Epithelial cell of proximal tubule (primary cell): Measurements from ENCODE around the gene CAMK2G. TPM values are rescaled to one million over a fixed set of nuclear protein-coding genes. Genes with fewer than 3 reads are reported as not detected.

Experiments used
- DNase-seq: peaks from one replicate; pipeline ENCODE4 v3.0.0-alpha.2; 2011; ENCODE audit warnings: low read depth
- H3K4me3 ChIP-seq: 2 replicates; pipeline ENCODE4 v1.5.1; 2011; ENCODE audit warnings: low read depth, mild to moderate bottlenecking, low read length
- total RNA-seq: library from RNA; depleted of rRNA; stranded (reverse); fragments of >200 nt; gene quantifications from 2 replicates; pipeline ENCODE4 v1.2.3, GENCODE V29; 2015
- TF ChIP-seq, protein P1 (sequence below): conservative IDR thresholded peaks from 2 replicates; pipeline ENCODE4 v1.5.1; 2012; ENCODE audit warnings: low read depth, mild to moderate bottlenecking, low read length

CAMK2G gene
- total RNA-seq, 1 donor from 2014 or later, result 15.2 TPM

DNA sequence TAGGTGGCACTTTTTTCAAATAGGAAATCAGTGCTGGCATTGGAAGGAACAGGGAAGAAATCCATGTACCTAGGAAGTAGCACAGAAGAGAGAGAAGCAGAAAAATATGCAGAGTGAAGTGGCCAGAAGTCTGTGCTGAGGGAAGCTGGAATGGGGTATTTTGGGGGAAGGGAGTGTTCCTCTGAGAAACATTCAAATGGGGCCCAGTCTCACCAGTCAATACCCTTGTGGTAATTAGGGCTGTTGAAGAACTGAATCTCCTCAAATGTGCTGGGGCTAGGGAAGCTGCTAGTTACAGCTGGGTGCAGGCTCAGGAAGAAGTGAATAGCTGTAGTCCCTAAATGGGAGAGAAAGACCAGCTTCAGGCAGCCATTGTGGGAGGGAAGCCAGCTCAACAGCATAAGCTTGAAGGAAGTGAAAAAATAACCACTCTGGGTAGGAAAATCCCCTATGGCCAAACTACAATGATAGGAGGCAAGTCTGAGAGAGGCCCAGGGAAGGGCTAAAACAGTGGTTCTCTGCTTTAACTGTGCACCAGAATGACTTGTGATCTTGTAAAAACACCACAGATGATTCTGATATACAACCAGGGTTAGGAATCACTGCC lies 70.6 kb downstream of the CAMK2G start:
- DNase-seq, result no peak
- TF ChIP-seq, protein P1, sequence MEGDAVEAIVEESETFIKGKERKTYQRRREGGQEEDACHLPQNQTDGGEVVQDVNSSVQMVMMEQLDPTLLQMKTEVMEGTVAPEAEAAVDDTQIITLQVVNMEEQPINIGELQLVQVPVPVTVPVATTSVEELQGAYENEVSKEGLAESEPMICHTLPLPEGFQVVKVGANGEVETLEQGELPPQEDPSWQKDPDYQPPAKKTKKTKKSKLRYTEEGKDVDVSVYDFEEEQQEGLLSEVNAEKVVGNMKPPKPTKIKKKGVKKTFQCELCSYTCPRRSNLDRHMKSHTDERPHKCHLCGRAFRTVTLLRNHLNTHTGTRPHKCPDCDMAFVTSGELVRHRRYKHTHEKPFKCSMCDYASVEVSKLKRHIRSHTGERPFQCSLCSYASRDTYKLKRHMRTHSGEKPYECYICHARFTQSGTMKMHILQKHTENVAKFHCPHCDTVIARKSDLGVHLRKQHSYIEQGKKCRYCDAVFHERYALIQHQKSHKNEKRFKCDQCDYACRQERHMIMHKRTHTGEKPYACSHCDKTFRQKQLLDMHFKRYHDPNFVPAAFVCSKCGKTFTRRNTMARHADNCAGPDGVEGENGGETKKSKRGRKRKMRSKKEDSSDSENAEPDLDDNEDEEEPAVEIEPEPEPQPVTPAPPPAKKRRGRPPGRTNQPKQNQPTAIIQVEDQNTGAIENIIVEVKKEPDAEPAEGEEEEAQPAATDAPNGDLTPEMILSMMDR, result no peak
- H3K4me3 ChIP-seq, result no peak overlapping the region

DNA sequence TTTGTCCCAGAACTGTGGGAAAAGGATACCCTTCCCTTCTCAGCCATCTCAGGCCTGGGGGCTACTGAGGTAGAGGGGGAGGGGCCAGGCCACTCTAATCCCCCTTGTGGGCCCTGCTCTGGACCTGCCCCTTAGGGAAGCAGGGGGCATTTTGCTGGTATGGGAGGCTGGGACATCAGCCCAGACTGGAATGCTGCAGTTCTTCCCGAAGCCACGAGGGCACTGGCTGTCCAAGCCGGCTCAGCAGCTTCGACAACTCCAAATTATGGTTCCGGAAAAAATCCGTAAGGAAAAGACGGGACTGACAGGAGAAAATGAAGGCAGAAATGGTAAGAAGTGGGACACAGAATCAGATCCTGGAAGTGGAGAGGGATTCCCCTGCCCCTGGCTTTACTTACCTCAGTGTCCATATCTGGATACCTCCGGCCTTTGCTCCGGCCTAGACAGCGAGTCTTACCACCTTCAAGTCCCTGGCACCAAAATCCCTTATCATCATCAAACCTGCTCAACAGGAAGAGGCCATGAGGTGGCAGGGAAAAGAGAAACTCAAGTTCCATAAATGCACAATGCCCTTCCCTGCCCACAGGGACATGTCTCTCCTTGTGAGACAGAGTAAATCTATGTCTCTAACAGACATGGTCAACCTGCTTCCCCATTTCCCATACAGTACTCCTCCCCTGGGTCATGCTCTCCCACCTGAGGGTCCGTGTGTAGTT lies 71.9 kb downstream of the CAMK2G start:
- TF ChIP-seq, protein P1, result no peak
- H3K4me3 ChIP-seq, result no peak overlapping the region
- DNase-seq, result no peak

DNA sequence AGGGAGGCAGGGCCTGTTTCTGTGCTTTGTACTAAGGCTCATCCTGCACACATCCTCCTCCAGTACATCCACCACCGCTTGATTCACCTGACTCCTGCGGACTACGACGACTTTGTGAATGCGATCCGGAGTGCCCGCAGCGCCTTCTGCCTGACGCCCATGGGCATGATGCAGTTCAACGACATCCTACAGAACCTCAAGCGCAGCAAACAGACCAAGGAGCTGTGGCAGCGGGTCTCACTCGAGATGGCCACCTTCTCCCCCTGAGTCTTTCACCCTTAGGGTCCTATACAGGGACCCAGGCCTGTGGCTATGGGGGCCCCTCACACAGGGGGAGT lies 73.1 kb downstream of the CAMK2G start:
- no peak for DNase-seq
- no peak overlapping the region for H3K4me3 ChIP-seq
- TF ChIP-seq, protein P1, result no peak

DNA sequence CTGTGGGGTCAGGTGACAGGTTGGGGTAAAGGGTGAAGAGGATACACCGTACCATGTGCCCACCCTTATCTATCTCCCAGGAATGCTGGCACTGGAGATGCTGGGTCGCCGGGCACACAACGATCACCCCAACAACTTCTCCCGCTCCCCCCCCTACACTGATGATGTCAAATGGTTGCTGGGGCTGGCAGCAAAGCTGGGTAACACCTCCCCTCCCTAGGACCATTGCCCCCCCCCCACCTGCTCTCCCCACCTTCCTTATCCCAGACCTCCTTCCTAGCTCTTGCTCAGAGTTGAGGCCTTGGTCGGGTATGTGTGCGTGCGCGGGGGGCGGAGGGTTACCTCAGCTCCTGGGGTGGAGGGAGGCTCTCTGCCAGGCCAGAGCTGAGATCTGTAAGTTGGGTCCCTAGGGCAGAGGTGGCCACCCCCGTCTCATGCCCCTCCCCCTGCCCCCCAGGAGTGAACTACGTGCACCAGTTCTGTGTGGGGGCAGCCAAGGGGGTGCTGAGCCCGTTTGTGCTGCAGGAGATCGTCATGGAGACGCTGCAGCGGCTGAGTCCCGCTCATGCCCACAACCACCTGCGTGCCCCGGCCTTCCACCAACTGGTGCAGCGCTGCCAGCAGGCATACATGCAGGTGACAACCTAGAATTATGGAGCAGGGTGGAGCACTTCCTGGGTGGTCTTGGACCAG lies 73.6 kb downstream of the CAMK2G start:
- DNase-seq, result no peak
- TF ChIP-seq, protein P1, result no peak
- no peak overlapping the region for H3K4me3 ChIP-seq

DNA sequence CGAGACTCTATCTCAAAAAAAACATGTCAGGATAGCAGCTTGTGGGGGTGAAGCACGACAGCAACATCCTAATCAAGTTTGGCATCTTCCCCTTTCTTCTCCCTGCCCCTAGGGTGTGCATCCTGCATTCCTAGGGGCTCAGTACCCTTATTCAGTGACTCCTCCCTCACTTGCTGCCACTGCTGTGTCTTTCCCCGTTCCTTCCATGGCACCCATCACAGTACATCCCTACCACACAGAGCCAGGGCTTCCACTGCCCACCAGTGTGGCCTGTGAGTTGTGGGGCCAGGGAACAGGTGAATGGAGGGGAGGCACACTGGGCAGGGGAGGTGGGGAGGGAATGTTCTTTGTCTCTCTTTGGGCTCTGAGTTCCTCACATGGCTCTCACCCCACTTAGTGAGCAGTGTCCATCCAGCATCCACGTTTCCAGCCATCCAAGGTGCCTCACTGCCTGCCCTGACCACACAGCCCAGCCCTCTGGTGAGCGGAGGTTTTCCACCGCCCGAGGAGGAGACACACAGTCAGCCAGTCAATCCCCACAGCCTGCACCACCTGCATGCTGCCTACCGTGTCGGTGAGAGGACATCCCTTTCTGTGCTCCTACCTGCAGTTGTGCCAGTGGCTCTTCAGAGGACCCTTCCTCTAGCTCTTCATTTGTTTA lies 74.3 kb downstream of the CAMK2G start:
- TF ChIP-seq, protein P1, result no peak
- H3K4me3 ChIP-seq, result no peak overlapping the region
- DNase-seq, result no peak

DNA sequence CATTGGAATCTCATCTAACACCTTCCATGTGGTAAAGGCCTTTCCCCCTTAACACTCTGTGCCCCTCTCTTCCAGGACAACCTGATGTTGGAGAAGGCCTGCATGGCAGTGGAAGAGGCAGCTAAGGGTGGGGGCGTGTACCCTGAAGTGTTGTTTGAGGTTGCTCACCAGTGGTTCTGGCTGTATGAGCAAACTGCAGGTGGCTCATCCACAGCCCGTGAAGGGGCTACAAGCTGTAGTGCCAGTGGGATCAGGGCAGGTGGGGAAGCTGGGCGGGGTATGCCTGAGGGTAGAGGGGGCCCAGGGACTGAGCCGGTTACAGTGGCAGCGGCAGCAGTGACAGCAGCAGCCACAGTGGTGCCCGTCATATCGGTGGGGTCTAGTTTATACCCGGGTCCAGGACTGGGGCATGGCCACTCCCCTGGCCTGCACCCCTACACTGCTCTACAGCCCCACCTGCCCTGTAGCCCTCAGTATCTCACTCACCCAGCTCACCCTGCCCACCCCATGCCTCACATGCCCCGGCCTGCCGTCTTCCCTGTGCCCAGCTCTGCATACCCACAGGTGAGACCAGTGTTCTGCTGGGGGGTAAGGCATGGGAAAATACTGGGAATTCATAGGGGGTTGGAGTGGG lies 75.3 kb downstream of the CAMK2G start:
- TF ChIP-seq, protein P1, result no peak
- no peak for DNase-seq
- H3K4me3 ChIP-seq, result no peak overlapping the region
